Keratinocyte (primary cell): ENCODE measurements around the gene CELF2.

Experiments used
- EZH2 ChIP-seq: IDR thresholded peaks from one replicate; pipeline ENCODE4 v1.6.1; 2012; ENCODE audit warnings: inconsistent platforms, mild to moderate bottlenecking, low read length, moderate library complexity
- TF ChIP-seq, protein P1 (sequence below), 3 experiments: IDR thresholded peaks in 1 of 3; conservative IDR thresholded peaks in 1 of 3; optimal IDR thresholded peaks in 1 of 3; 2 replicates in 2 of 3; 3 replicates in 1 of 3; pipeline versions ENCODE3 to v1.5.1; 2011; ENCODE audit warnings: low read length in 3 of 3, mild to moderate bottlenecking in 3 of 3, moderate library complexity in 2 of 3, control low read depth in 1 of 3, inconsistent platforms in 1 of 3; ENCODE audit not compliant: insufficient read depth in 2 of 3; ENCODE audit errors: extremely low read depth in 1 of 3

DNA sequence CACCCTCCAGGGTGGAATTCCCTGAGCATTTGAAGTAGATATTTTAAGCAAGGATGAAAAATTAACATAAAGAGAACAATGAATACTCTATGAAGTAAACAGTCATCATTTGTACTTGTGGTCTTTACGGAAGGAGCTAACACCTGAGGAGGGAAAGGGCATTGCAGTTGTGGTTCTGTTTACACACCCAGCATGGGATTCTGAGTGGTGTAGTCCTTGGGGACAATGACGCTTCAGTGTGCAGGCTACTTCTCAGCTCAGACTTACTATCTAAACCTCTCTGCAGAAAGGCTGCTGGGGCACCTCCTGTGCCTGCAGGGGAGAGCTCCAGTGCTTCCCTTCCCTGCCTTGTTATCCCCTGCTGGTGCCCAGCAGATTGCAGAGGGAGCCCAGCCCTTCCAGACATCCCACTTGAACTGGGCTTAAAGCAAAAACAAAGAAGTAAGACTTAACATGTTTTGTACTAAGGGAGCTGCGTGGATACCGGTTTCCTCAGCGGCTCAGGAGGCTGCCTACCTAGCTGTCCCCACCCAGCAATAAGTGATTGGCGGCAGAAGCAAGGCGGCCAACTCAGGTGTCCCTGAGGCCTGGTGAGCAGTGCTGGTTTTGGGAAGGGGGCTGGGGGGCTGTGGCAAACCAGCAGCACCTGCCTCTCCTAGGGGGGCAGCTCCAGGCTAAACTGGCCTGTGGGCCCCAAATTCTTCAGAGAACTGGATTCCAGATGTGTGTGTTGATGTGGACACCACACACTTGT lies 89.1 kb downstream of the CELF2 start:
- TF ChIP-seq, protein P1, sequence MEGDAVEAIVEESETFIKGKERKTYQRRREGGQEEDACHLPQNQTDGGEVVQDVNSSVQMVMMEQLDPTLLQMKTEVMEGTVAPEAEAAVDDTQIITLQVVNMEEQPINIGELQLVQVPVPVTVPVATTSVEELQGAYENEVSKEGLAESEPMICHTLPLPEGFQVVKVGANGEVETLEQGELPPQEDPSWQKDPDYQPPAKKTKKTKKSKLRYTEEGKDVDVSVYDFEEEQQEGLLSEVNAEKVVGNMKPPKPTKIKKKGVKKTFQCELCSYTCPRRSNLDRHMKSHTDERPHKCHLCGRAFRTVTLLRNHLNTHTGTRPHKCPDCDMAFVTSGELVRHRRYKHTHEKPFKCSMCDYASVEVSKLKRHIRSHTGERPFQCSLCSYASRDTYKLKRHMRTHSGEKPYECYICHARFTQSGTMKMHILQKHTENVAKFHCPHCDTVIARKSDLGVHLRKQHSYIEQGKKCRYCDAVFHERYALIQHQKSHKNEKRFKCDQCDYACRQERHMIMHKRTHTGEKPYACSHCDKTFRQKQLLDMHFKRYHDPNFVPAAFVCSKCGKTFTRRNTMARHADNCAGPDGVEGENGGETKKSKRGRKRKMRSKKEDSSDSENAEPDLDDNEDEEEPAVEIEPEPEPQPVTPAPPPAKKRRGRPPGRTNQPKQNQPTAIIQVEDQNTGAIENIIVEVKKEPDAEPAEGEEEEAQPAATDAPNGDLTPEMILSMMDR (optimal IDR thresholded peaks at IDR 0.05 in 1 of 3, IDR thresholded peaks at IDR 0.05 in 1 of 3, conservative IDR thresholded peaks at IDR 0.05 in 1 of 3; ENCODE audit: extremely low read depth in 1 of 3, insufficient read depth in 2 of 3, low read length in 3 of 3) = no peak
- TF ChIP-seq EZH2 = no peak
